H9 (cell line): ENCODE measurements around the gene RBM19. TPM values are rescaled to one million over a fixed set of nuclear protein-coding genes. Genes with fewer than 3 reads are reported as not detected.

ENCODE experiments used
- DNase-seq: peaks from one replicate; pipeline ENCODE4 v3.0.0-alpha.2; 2017
- H2AFZ ChIP-seq: one replicate; pipeline ENCODE4 v1.6.1; 2013; ENCODE audit warnings: mild to moderate bottlenecking, low read length, control low read depth, moderate library complexity
- H2AK5ac ChIP-seq: 2 replicates; pipeline ENCODE4 v1.6.1; 2013; ENCODE audit warnings: low read length, control low read depth, mixed read lengths; ENCODE audit not compliant: insufficient read length
- H2BK120ac ChIP-seq: one replicate; pipeline ENCODE4 v1.6.1; 2013; ENCODE audit warnings: low read depth, mild to moderate bottlenecking, low read length, control low read depth, inconsistent platforms; ENCODE audit not compliant: poor library complexity, severe bottlenecking
- H2BK12ac ChIP-seq: 2 replicates; pipeline ENCODE4 v1.6.1; 2013; ENCODE audit warnings: low read length, control low read depth, mixed read lengths, low read depth; ENCODE audit not compliant: insufficient read length
- H2BK15ac ChIP-seq: 2 replicates; pipeline ENCODE4 v1.6.1; 2013; ENCODE audit warnings: low read depth, low read length, control low read depth
- H2BK20ac ChIP-seq: one replicate; pipeline ENCODE4 v1.6.1; 2013; ENCODE audit warnings: low read depth, mild to moderate bottlenecking, low read length, control low read depth, inconsistent platforms; ENCODE audit not compliant: poor library complexity, severe bottlenecking
- H2BK5ac ChIP-seq: 2 replicates; pipeline ENCODE4 v1.6.1; 2013; ENCODE audit warnings: low read length, control low read depth, mixed read lengths; ENCODE audit not compliant: insufficient read length
- H3K14ac ChIP-seq: 2 replicates; pipeline ENCODE4 v1.6.1; 2013; ENCODE audit warnings: low read length, control low read depth; ENCODE audit not compliant: insufficient read depth
- H3K18ac ChIP-seq: 2 replicates; pipeline ENCODE4 v1.6.1; 2013; ENCODE audit warnings: low read depth, mild to moderate bottlenecking, mixed read lengths, low read length, control low read depth; ENCODE audit not compliant: insufficient read length
- H3K23ac ChIP-seq: 2 replicates; pipeline ENCODE4 v1.6.1; 2013; ENCODE audit warnings: low read length, control low read depth, mixed read lengths, low read depth; ENCODE audit not compliant: insufficient read length
- H3K23me2 ChIP-seq: 2 replicates; pipeline ENCODE4 v1.6.1; 2013; ENCODE audit warnings: low read depth, mild to moderate bottlenecking, mixed read lengths, low read length, control low read depth; ENCODE audit not compliant: insufficient read length, poor library complexity, severe bottlenecking
- H3K27ac ChIP-seq: 2 replicates; pipeline ENCODE4 v1.5.1; 2013; ENCODE audit warnings: low read length, control low read depth, mixed read lengths, low read depth; ENCODE audit not compliant: insufficient read length
- H3K27me3 ChIP-seq: 2 replicates; pipeline ENCODE4 v1.6.1; 2013; ENCODE audit warnings: low read length, control low read depth, inconsistent platforms; ENCODE audit not compliant: insufficient read depth
- H3K4ac ChIP-seq: 2 replicates; pipeline ENCODE4 v1.6.1; 2013; ENCODE audit warnings: low read depth, mild to moderate bottlenecking, control low read depth, inconsistent platforms, low read length, moderate library complexity
- H3K4me1 ChIP-seq: 2 replicates; pipeline ENCODE4 v1.6.1; 2013; ENCODE audit warnings: low read length, control low read depth, inconsistent platforms; ENCODE audit not compliant: insufficient read depth
- H3K4me2 ChIP-seq: 2 replicates; pipeline ENCODE4 v1.6.1; 2013; ENCODE audit warnings: low read length, control low read depth, mixed read lengths; ENCODE audit not compliant: insufficient read length, insufficient read depth
- H3K56ac ChIP-seq: 2 replicates; pipeline ENCODE4 v1.6.1; 2013; ENCODE audit warnings: low read depth, mild to moderate bottlenecking, mixed read lengths, low read length, control low read depth; ENCODE audit not compliant: insufficient read length
- H3K79me1 ChIP-seq: 2 replicates; pipeline ENCODE4 v1.6.1; 2013; ENCODE audit warnings: low read depth, mild to moderate bottlenecking, moderate library complexity, low read length, control low read depth, inconsistent platforms; ENCODE audit not compliant: insufficient read depth, poor library complexity, severe bottlenecking
- H3K79me2 ChIP-seq: 2 replicates; pipeline ENCODE4 v1.6.1; 2013; ENCODE audit warnings: low read length, control low read depth, inconsistent platforms; ENCODE audit not compliant: insufficient read depth
- H3K9ac ChIP-seq: 2 replicates; pipeline ENCODE4 v1.6.1; 2013; ENCODE audit warnings: low read length, control low read depth, mixed read lengths; ENCODE audit not compliant: insufficient read length; ENCODE audit errors: extremely low read depth
- H3K9me3 ChIP-seq: one replicate; pipeline ENCODE4 v1.6.1; 2013; ENCODE audit warnings: low read depth, low read length, inconsistent platforms; ENCODE audit not compliant: control insufficient read depth
- H3T11ph ChIP-seq: one replicate; pipeline ENCODE4 v1.6.1; 2013; ENCODE audit warnings: mild to moderate bottlenecking, low read length, control low read depth, inconsistent platforms
- H4K20me1 ChIP-seq: one replicate; pipeline ENCODE4 v1.6.1; 2013; ENCODE audit not compliant: control insufficient read depth, insufficient read length, insufficient read depth
- H4K5ac ChIP-seq: 2 replicates; pipeline ENCODE4 v1.6.1; 2013; ENCODE audit warnings: low read depth, mild to moderate bottlenecking, mixed read lengths, low read length, control low read depth; ENCODE audit not compliant: insufficient read length
- H4K8ac ChIP-seq: replicated peaks from 2 replicates; pipeline ENCODE4 v1.6.1; 2013; ENCODE audit warnings: low read length, control low read depth, mixed read lengths, low read depth; ENCODE audit not compliant: insufficient read length
- H4K91ac ChIP-seq: 2 replicates; pipeline ENCODE4 v1.6.1; 2013; ENCODE audit warnings: low read depth, mild to moderate bottlenecking, moderate library complexity, mixed read lengths, low read length, control low read depth; ENCODE audit not compliant: insufficient read length
- H3K27ac Mint-ChIP-seq, 3 experiments: 2 replicates in 2 of 3; 3 replicates in 1 of 3; pipeline ENCODE4 v1.8.0; 2020 to 2021; ENCODE audit warnings: mixed read lengths in 3 of 3, mild to moderate bottlenecking in 1 of 3, moderate library complexity in 1 of 3
- H3K27me3 Mint-ChIP-seq: 2 replicates; pipeline ENCODE4 v1.8.0; 2021; ENCODE audit warnings: low read depth, mild to moderate bottlenecking, moderate library complexity, mixed read lengths
- H3K36me3 Mint-ChIP-seq, 3 experiments: 2 replicates in 2 of 3; 3 replicates in 1 of 3; pipeline ENCODE4 v1.8.0; 2020 to 2021; ENCODE audit warnings: low read depth in 3 of 3, mixed read lengths in 3 of 3; ENCODE audit not compliant: insufficient read depth in 1 of 3
- H3K4me1 Mint-ChIP-seq, 2 experiments: 2 replicates each; pipeline ENCODE4 v1.8.0; 2020; ENCODE audit warnings: mixed read lengths in 2 of 2
- H3K4me3 Mint-ChIP-seq, 2 experiments: 2 replicates in 1 of 2; 3 replicates in 1 of 2; pipeline ENCODE4 v1.8.0; 2020 to 2021; ENCODE audit warnings: mild to moderate bottlenecking in 2 of 2, mixed read lengths in 2 of 2, moderate library complexity in 1 of 2
- H3K9me3 Mint-ChIP-seq, 2 experiments: 2 replicates in 1 of 2; 3 replicates in 1 of 2; pipeline ENCODE4 v1.8.0; 2020; ENCODE audit warnings: mild to moderate bottlenecking in 2 of 2, mixed read lengths in 2 of 2, moderate library complexity in 1 of 2
- CTCF ChIP-seq: fragments of 200-600 bp; sonication (generic); conservative IDR thresholded peaks from 3 replicates; pipeline ENCODE4 v1.8.0; 2021; ENCODE audit warnings: antibody characterized with exemption, mild to moderate bottlenecking
- WGBS: extraction: QIAGEN DNeasy Blood & Tissue Kit; methylation state at CpG from one replicate; pipeline ENCODE4 v1.1.7; 2013; ENCODE audit warnings: missing lambda C conversion rate, low lambda C conversion rate, mixed read lengths; ENCODE audit not compliant: insufficient read length; ENCODE audit errors: extremely low coverage; 5-methylcytosine and 5-hydroxymethylcytosine counted together
- total RNA-seq: library from RNA; stranded (reverse); gene quantifications from 2 replicates; pipeline ENCODE4 v1.2.1, GENCODE V29; 2021

The RBM19 gene
- total RNA-seq, 1 experiment from 2014 or later: 32.2 TPM

DNA sequence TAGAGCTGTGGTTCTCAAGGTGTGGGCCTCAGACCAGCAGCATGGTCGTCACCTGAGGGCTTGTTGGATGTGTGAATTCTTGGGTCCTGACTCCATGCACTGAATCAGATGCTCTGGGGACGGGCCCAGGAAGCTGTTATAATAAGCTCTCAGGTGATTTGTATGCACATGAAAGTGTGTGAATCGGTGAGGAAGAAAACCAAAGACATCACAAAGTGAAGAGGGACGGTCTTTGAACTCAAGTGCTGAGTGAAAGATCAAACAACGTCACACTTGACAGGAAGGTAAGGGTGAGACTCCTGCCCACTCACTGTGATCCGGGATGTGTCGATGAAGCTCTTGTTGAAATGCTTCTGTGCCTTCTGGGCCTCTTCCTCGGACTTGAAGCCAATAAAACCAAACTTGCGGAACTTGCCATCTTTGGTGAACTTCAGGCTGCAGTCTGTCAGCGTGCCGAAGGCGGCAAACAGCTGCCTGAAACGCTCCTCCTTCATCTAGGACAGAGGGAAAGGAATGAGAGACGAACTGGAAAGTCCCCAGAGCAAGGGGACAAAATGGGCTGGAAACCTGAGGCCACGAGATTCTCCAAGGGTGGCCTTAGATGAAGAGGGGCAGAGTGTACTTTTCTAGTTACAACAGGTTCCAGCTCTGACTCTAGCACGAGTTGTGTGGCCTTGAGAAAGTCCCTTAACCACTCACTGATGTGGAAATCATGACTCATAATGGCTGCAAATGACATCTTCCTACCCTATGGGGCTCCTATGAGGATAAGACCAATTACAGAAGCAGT, 4.0 kb downstream of the RBM19 start:
- Histone ChIP-seq H2BK15ac (no peak overlapping the region), H3K9me3 (no peaks in the 10 kb centered on the region), H2BK120ac (no peak overlapping the region), H3K27ac (no peak overlapping the region), H4K8ac (no peak overlapping the region), H3K4me1 (no peaks in the 10 kb centered on the region; the same call in 1 of the 2 replicates), H3K56ac (no peak overlapping the region), H2BK12ac (no peak overlapping the region), H4K20me1 (no peaks in the 10 kb centered on the region), H3K4me2 (no peak overlapping the region), H3K79me2 (peaks cover 5% of the 10 kb centered on the region; the same call in 1 of the 2 replicates), H2AFZ (no peak overlapping the region), H3K14ac (no peak overlapping the region), H3K18ac (no peak overlapping the region), H4K91ac (no peak overlapping the region), H3K27me3 (no peaks in the 10 kb centered on the region), H3K23ac (no peak overlapping the region), H2AK5ac (no peak overlapping the region), H4K5ac (no peak overlapping the region), H2BK5ac (no peak overlapping the region), H3K79me1 (no peaks in the 10 kb centered on the region), H3K9ac (no peak overlapping the region), H3K4ac (no peak overlapping the region), H3T11ph (no peak overlapping the region), H3K23me2 (peaks cover 6% of the 10 kb centered on the region), H2BK20ac (no peak overlapping the region)
- Mint-ChIP-seq H3K4me3 (no peak overlapping the region), H3K4me1 (peaks cover 12 to 18% of the 10 kb centered on the region in 2 experiments), H3K9me3 (no peaks in the 10 kb centered on the region), H3K27ac (peak overlapping the region in 1 of 3 experiments; percentile 65; a peak in 1 of 7 replicates), H3K27me3 (peaks cover under 1% of the 10 kb centered on the region; the same call in 1 of the 2 replicates), H3K36me3 (peaks cover 25 to 54% (median 45%) of the 10 kb centered on the region in 3 experiments; a peak in 6 of 7 replicates)
- TF ChIP-seq CTCF: no peak
- DNase-seq: no peak
- WGBS: no CpG with 5 or more reads among the region's 16 CpGs
